GM13976 (cell line): ENCODE data around the gene APOA1.

Experiments
- DNase-seq: peaks from one replicate; pipeline ENCODE4 v3.0.0; 2012; ENCODE audit warnings: low spot score
- in situ Hi-C: fragments of 300-500 bp; cut with MboI; formaldehyde crosslinking; loops from one replicate; pipeline ENCODE4 v1.12.0; 2022; ENCODE audit warnings: low sequenced_read_pairs, mixed read lengths, inconsistent platforms; ENCODE audit not compliant: unreplicated experiment
- TF ChIP-seq, protein P1 (sequence below): IDR thresholded peaks from 2 replicates; pipeline ENCODE4 v1.5.1; 2012; ENCODE audit warnings: borderline replicate concordance, mild to moderate bottlenecking; ENCODE audit not compliant: insufficient read depth; ENCODE audit errors: extremely low read depth, missing control alignments, control extremely low read depth

The APOA1 gene

DNA sequence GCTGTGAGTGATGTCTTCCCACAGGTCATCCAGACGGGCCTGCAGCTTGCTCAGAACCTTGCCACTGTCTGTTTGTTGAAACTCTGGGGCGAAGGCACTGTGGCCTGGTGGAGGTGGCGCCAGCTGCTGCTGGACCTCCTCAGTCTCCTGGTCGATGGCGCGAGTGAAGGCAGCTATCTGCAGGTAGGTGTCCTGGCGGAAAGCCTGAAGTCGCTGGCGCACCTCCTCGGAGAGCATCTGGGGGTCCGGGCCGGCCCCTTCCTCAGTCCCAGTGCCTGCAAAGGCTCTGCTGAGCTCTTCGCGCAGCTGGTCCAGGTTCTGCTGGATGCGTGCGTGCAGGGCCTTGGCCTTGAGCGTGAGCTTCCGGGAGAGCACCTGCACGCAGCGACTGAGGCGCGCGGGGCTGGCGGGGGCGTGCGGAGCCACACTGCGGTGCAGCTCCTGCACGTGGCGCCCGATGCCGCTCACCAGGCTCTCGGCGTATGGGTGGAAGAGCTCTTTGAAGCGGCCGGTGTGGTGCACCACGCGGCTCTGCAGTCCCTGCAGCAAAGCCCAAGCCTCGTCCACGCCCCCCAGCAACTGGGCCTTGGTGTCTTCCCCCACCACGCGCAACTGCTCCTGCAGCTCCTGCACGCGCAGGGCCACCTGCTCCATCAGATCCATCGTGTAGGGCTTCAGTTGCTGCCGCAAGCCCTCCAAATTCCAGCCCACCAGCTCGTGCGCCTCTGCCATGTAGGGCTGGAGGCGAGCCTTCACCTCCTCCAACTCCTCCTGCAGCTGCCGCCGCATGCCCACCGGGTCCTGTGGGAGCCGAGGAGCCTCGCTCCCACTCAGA lies 47.0 kb downstream of the APOA1 start:
- TF ChIP-seq, protein P1, sequence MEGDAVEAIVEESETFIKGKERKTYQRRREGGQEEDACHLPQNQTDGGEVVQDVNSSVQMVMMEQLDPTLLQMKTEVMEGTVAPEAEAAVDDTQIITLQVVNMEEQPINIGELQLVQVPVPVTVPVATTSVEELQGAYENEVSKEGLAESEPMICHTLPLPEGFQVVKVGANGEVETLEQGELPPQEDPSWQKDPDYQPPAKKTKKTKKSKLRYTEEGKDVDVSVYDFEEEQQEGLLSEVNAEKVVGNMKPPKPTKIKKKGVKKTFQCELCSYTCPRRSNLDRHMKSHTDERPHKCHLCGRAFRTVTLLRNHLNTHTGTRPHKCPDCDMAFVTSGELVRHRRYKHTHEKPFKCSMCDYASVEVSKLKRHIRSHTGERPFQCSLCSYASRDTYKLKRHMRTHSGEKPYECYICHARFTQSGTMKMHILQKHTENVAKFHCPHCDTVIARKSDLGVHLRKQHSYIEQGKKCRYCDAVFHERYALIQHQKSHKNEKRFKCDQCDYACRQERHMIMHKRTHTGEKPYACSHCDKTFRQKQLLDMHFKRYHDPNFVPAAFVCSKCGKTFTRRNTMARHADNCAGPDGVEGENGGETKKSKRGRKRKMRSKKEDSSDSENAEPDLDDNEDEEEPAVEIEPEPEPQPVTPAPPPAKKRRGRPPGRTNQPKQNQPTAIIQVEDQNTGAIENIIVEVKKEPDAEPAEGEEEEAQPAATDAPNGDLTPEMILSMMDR: no peak
- DNase-seq: no peak
- in situ Hi-C loops: loop anchor here (25.0 kb wide), 1 partner anchor 322 kb away; no protein-coding TSS in a partner anchor

DNA sequence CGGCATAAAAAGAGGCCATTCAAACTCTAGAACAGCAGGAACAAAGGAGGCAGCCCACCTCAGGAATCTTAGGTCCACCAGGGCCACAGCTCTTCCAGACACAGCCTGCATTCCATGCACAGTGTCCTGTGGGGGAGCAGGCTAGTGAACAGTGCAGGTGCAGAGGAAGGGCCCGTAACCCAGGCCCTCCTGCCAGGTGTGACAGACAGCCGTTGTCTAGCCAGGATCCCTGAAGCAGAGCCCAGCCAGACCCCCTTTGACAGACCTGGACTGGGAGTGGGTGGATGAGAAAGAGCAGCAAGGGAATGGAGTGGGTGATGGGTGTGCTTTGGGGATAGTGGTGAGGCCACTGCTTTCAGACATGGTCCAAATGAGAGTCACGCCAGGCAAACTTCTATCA lies 48.4 kb downstream of the APOA1 start:
- TF ChIP-seq, protein P1: no peak
- no peak for DNase-seq
- in situ Hi-C loops: loop anchor here (25.0 kb wide), 1 partner anchor 323 kb away; no protein-coding TSS in a partner anchor

DNA sequence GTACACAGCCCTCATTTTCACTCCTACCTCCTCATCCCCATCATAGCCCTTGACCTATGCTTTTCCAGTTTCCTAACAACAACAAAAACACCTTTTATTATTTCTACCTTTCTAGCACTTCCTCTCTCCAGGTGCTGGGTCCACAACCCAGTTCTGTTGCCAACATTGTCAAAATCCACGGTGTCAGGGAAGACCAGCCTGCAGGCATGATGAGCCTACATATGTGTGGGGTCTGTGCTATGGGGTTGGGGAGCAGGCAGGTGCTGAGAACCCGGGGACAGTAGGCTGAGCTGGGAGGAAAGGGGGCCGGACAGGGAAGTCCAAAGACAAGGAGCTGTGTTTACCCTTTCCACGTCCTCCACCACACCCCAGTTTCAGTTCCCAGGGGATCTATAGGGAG lies 48.9 kb downstream of the APOA1 start:
- in situ Hi-C loops: loop anchor here (25.0 kb wide), 1 partner anchor 324 kb away; no protein-coding TSS in a partner anchor
- TF ChIP-seq, protein P1: no peak
- no peak for DNase-seq

DNA sequence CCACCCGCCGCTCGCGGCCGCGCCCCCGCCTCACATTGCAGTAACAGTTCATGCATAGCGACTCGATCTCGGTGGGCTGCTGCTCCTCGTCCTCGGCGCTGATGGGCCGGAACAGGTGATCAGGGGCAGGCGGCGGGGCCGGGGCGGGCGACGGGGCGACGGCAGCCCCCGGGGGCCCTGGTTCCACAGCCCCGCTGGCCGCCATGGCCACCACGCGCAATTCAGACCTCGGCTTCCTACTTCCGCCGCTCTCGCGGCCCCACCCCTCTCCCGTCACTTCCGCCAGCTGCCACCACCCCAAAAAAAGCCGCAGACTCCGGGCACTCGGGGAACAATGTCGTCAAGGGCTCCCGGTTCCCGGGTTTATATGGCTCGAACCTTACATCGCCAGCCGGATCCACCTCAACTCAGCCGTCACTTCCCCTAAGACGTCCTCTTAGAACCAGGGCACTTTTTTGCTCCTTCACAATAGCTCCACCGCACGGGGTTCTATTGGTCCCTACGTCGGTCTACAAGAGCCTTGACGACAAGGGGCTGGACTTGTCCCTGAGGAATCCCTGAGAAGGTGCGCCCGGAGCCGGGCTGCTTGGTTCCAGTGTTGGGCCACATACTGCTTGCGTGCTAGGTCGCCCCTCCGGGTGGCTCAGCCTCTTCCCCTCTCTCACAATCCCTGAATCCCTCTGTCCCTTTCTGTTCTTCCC lies 49.5 kb downstream of the APOA1 start, which contains the start of gene ZPR1:
TSS of gene ZPR1 (minus strand) at position 238 of the 701 bp plus-strand sequence. CDS start at position 205, 33 bp downstream.
- in situ Hi-C loops: loop anchor here (25.0 kb wide), 1 partner anchor 324 kb away; no protein-coding TSS in a partner anchor
- peak; percentile 94 for DNase-seq

DNA sequence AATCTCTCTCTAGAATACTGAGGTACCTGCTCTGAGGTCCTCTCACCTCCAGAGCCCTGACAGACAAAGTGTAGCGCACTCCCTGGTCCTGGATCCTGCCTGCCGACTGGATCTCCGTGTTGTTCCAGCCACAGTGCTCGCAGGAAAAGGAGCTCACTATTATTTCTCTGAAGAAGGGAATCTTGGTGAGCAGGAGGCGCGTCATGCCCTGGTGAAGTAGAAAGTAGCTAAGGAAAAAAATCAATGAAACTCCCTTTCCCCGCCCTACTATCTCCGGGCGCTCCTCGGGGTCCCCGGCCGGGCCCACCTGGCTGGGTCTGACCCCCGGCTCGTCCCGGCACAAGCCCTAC lies 50.0 kb downstream of the APOA1 start:
- TF ChIP-seq, protein P1: no peak
- DNase-seq: no peak
- in situ Hi-C loops: loop anchor here (25.0 kb wide), 1 partner anchor 325 kb away; no protein-coding TSS in a partner anchor

More for the DNA sequence above, 49.5 kb downstream of the APOA1 start, which contains the start of gene ZPR1:
- TF ChIP-seq, protein P1: no peak

DNA sequence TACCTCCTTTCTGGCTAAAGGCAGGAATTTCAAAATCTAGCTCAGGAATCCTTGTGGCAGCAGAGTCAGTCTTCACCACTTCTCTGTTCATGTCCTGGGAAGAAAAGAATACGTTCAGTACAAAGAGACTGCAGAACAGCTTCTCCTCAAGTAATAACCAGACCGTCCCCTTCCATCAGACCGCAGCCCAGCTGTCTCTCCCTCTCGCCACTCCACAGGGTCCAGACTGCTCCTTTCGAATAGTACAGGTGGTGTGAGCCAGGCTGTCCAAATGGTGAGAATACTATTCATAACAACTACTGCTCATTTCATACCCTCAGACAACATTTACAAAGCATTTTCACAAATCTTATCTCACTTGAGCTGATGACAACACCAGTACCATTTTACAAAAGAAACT lies 50.5 kb downstream of the APOA1 start:
- in situ Hi-C loops: loop anchor here (25.0 kb wide), 1 partner anchor 325 kb away; no protein-coding TSS in a partner anchor
- TF ChIP-seq, protein P1: no peak
- DNase-seq: no peak
